Effector memory CD4-positive, alpha-beta T cell (primary cell): ENCODE results near the gene PACRGL.
A peak's percentile ranks its signal among the peaks of the same experiment; 100 is the strongest.

Experiments used
- DNase-seq, 3 donors: peaks; one replicate each; pipeline ENCODE4 v3.0.0-alpha.2; 2020
- H3K27ac ChIP-seq: 2 replicates; pipeline ENCODE4 v1.7.0; 2013; ENCODE audit warnings: mild to moderate bottlenecking, low read length, moderate library complexity; ENCODE audit not compliant: insufficient read depth, poor library complexity, severe bottlenecking
- H3K27me3 ChIP-seq: replicated peaks from 2 replicates; pipeline ENCODE4 v1.7.0; 2013; ENCODE audit warnings: mild to moderate bottlenecking, low read length; ENCODE audit not compliant: insufficient read depth, control insufficient read depth, poor library complexity, severe bottlenecking
- H3K36me3 ChIP-seq: 2 replicates; pipeline ENCODE4 v1.7.0; 2013; ENCODE audit warnings: mild to moderate bottlenecking, low read length, moderate library complexity; ENCODE audit not compliant: control insufficient read depth, insufficient read depth
- H3K4me1 ChIP-seq: 2 replicates; pipeline ENCODE4 v1.7.0; 2013; ENCODE audit warnings: low read length, mild to moderate bottlenecking; ENCODE audit not compliant: control insufficient read depth, insufficient read depth, poor library complexity, severe bottlenecking
- H3K4me3 ChIP-seq: 2 replicates; pipeline ENCODE4 v1.7.0; 2013; ENCODE audit warnings: low read length, low read depth, mild to moderate bottlenecking; ENCODE audit not compliant: insufficient read depth, poor library complexity, severe bottlenecking
- H3K9me3 ChIP-seq: 2 replicates; pipeline ENCODE4 v1.7.0; 2013; ENCODE audit warnings: mild to moderate bottlenecking, low read length, moderate library complexity; ENCODE audit not compliant: control insufficient read depth
- total RNA-seq, 3 donors: gene quantifications; one replicate each; lab custom pipeline; 2026; lab: John Stamatoyannopoulos, UW

PACRGL gene
- 8.5 to 13.6 (median 10.3) reads per million in 3 donors for total RNA-seq

DNA sequence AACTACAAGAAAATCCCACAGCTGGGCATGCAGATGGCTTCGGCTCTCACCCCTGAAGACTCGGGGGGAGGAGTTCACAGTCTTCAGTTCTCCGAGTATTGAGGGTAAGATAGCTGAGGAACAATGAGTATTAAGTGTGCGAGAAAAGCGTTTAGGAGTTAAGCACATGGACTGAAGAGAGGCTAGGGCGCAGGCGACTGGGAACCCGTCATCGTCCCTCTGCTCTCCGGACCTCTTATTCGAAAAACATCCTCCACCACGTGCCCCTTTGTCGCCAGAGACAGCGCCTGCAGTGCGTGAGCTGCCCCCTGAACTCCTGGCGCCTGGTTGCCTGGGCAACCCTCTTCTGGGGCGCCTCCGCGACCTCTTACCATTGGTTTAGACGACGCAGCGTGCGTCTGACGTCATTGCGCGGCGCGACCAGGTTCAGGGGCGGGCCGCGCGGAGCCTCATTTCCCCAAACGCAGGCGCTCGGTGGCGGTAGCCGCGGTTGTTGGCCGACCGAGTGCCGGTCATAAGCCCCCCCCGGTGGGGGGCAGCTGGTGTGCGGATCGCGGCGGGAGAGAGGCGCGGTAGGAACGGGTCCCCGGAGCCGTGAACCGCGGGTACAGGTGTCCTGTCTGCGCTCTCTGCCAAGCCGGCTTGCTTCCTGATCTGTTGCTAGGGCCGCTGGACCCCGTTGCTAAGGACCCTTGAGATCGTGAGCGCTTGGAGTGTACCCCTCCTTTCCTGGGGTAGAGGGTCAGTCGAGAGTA, at the start of gene PACRGL:
TSS of gene PACRGL (plus strand) at position 452 of the 755 bp plus-strand sequence. CDS start 4,024 bp downstream, outside the sequence.
- Histone ChIP-seq H3K27me3 (no peaks in the 10 kb centered on the region), H3K36me3 (peaks cover 2% of the 10 kb centered on the region), H3K9me3 (no peaks in the 10 kb centered on the region), H3K4me3 (peak within 1 kb of the TSS; percentile 86), H3K4me1 (peaks cover 9% of the 10 kb centered on the region), H3K27ac (peak within 1 kb of the TSS; percentile 73)
- peak; percentile 83 to 89 (median 84) for DNase-seq

GRCh38 chr4:20652226-20652885, 47.9 kb upstream of the PACRGL start:
- no peaks in the 10 kb centered on the region for H3K9me3 ChIP-seq
- H3K4me3 ChIP-seq: no peak overlapping the region
- no peaks in the 10 kb centered on the region for H3K27me3 ChIP-seq
- no peaks in the 10 kb centered on the region for H3K4me1 ChIP-seq
- no peak overlapping the region for H3K27ac ChIP-seq
- H3K36me3 ChIP-seq: no peaks in the 10 kb centered on the region
- no peak for DNase-seq

GRCh38 chr4:20658456-20658855, 41.8 kb upstream of the PACRGL start:
- no peak for DNase-seq
- no peak overlapping the region for H3K27ac ChIP-seq
- no peaks in the 10 kb centered on the region for H3K36me3 ChIP-seq
- no peak overlapping the region for H3K4me3 ChIP-seq
- H3K9me3 ChIP-seq: no peaks in the 10 kb centered on the region
- H3K27me3 ChIP-seq: no peaks in the 10 kb centered on the region
- no peaks in the 10 kb centered on the region for H3K4me1 ChIP-seq

- Histone ChIP-seq H3K36me3 (no peaks in the 10 kb centered on the region), H3K4me1 (no peaks in the 10 kb centered on the region), H3K27ac (no peak overlapping the region), H3K9me3 (no peaks in the 10 kb centered on the region), H3K27me3 (no peaks in the 10 kb centered on the region), H3K4me3 (no peak overlapping the region)
- DNase-seq: no peak
Observed at GRCh38 chr4:20662851-20663250, 37.4 kb upstream of the PACRGL start.

DNA sequence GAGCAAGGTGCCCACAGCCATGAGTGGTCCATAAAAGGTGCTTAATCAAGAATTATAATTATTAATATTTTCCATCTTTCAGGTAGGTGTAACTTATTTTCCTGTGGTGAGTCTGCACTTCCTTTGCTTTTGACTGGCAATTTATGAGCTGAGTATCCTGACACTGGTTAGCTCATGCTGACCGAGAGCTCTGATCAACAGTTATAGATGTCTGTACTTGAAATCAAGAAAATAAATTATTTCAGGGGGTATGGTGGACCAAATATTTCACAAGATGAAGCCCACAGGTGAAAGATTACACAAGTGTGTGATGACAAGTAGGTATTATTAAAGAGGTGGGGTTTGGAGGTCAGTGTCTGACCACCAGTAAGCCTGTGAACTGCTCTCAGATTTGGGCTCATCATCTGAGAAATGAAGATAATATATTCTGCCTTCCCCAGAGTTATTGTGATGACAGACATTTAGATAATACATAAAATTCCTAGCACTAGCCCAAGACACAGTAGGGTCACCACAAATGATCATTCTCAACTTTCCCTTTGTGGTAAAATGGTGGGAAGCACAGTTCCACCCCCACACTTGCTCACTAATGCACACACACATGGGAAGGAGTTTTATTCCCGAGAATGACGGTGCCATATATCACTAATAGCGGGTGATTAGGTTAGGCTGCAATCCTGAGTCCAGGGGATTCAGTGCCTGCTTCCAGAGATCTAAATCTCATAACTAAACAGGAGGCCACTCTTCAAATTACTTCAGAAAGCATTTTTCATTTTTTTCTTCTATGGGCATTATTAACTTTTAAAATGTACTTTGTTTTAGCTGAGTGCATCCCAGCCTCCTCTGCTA, 34.0 kb upstream of the PACRGL start:
- DNase-seq: no peak
- H3K4me3 ChIP-seq: no peak overlapping the region
- H3K27me3 ChIP-seq: no peaks in the 10 kb centered on the region
- H3K4me1 ChIP-seq: no peaks in the 10 kb centered on the region
- H3K9me3 ChIP-seq: no peaks in the 10 kb centered on the region
- no peaks in the 10 kb centered on the region for H3K36me3 ChIP-seq
- no peak overlapping the region for H3K27ac ChIP-seq

DNA sequence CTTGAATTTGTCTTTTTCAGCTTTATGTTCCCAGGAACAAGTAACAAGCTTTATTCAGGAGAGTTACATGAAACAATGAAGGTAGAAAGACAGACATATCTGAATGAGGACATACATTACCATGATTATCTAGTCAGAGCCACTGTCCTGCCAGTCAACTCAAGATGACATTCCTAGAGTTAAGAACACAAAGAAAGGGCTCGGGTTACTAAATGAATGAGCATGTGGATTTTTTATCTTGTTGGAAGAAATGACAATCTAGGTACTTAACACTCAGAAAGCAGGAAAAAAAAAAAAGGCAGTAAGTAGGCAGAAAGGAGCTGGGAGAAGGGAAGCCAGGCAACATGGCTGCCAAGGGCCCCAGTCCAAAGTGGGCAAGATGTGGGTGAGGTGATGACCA, 28.0 kb upstream of the PACRGL start:
- Histone ChIP-seq H3K4me1 (no peaks in the 10 kb centered on the region), H3K9me3 (no peaks in the 10 kb centered on the region), H3K27ac (no peak overlapping the region), H3K36me3 (no peaks in the 10 kb centered on the region), H3K27me3 (no peaks in the 10 kb centered on the region), H3K4me3 (no peak overlapping the region)
- DNase-seq: no peak

DNA sequence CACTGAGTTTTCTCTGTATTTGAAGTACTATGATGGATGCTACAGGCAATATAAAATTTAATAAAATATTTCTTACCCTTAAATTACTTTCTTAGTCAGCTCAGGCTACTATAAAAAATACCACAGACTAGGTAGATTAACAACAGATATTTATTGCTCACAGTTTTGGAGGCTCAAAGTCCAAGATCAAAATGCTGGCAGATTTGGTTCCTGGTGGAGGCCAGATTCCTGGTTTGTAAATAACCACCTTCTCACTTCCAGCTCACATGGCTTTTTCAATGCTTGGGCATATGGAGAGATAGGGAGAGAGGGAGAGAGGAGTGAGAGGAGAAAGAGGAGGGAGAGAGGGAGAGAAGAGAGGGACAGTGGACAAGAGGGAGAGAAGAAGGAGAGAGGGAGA, 24.5 kb upstream of the PACRGL start:
- Histone ChIP-seq H3K27ac (no peak overlapping the region), H3K27me3 (no peaks in the 10 kb centered on the region), H3K4me1 (no peaks in the 10 kb centered on the region), H3K36me3 (no peaks in the 10 kb centered on the region), H3K9me3 (no peaks in the 10 kb centered on the region), H3K4me3 (no peak overlapping the region)
- DNase-seq: no peak

GRCh38 chr4:20676501-20677197, 23.6 kb upstream of the PACRGL start:
- no peak overlapping the region for H3K4me3 ChIP-seq
- no peaks in the 10 kb centered on the region for H3K4me1 ChIP-seq
- no peak for DNase-seq
- H3K36me3 ChIP-seq: no peaks in the 10 kb centered on the region
- H3K27ac ChIP-seq: no peak overlapping the region
- no peaks in the 10 kb centered on the region for H3K27me3 ChIP-seq
- no peaks in the 10 kb centered on the region for H3K9me3 ChIP-seq

- H3K4me3 ChIP-seq: no peak overlapping the region
- H3K4me1 ChIP-seq: no peaks in the 10 kb centered on the region
- H3K9me3 ChIP-seq: no peaks in the 10 kb centered on the region
- no peak overlapping the region for H3K27ac ChIP-seq
- no peak for DNase-seq
- no peaks in the 10 kb centered on the region for H3K27me3 ChIP-seq
- H3K36me3 ChIP-seq: no peaks in the 10 kb centered on the region
Observed at GRCh38 chr4:20678400-20678799, 21.9 kb upstream of the PACRGL start.
